Osteoblast (primary cell): ENCODE results near the gene FLYWCH1. TPM values are rescaled to one million over a fixed set of nuclear protein-coding genes. Genes with fewer than 3 reads are reported as not detected.
"Not testable (repeated sequence)": the region's sequence is repeated elsewhere in the genome, so short reads cannot be mapped to it uniquely, and the experiment has no call there.

ENCODE experiments used
- DNase-seq: peaks from one replicate; pipeline ENCODE4 v3.0.0; 2011; ENCODE audit warnings: low spot score, mixed read lengths; ENCODE audit not compliant: insufficient read length; ENCODE audit errors: missing footprints
- H2AFZ ChIP-seq: 2 replicates; pipeline ENCODE4 v1.6.0; 2011; ENCODE audit warnings: mild to moderate bottlenecking, low read length
- H3K27ac ChIP-seq: 2 replicates; pipeline ENCODE4 v1.5.1; 2011; ENCODE audit warnings: mild to moderate bottlenecking, low read depth, low read length, moderate library complexity
- H3K27me3 ChIP-seq: 2 replicates; pipeline ENCODE4 v1.6.0; 2012; ENCODE audit warnings: mild to moderate bottlenecking, control low read depth, inconsistent platforms, low read length, moderate library complexity; ENCODE audit not compliant: insufficient read depth
- H3K36me3 ChIP-seq: 2 replicates; pipeline ENCODE4 v1.5.1; 2011; ENCODE audit warnings: mild to moderate bottlenecking, low read length, control low read depth, moderate library complexity; ENCODE audit not compliant: insufficient read depth
- H3K4me1 ChIP-seq: 2 replicates; pipeline ENCODE4 v1.5.1; 2011; ENCODE audit warnings: mild to moderate bottlenecking, low read length, control low read depth, moderate library complexity; ENCODE audit not compliant: insufficient read depth
- H3K4me2 ChIP-seq: 2 replicates; pipeline ENCODE4 v1.6.0; 2011; ENCODE audit warnings: mild to moderate bottlenecking, low read length; ENCODE audit not compliant: insufficient read depth
- H3K4me3 ChIP-seq: fragments of 200-600 bp; sonication (generic); 3 replicates; pipeline ENCODE4 v1.5.1; 2012; ENCODE audit warnings: mild to moderate bottlenecking, low read length, inconsistent platforms; ENCODE audit not compliant: insufficient read depth
- H3K79me2 ChIP-seq: 2 replicates; pipeline ENCODE4 v1.6.0; 2012; ENCODE audit warnings: mild to moderate bottlenecking, low read length, control low read depth, inconsistent platforms; ENCODE audit not compliant: insufficient read depth
- H3K9me3 ChIP-seq: 2 replicates; pipeline ENCODE4 v1.5.1; 2011; ENCODE audit warnings: low read depth, low read length, control low read depth
- H4K20me1 ChIP-seq: 2 replicates; pipeline ENCODE4 v1.6.0; 2012; ENCODE audit warnings: mild to moderate bottlenecking, low read length, control low read depth; ENCODE audit not compliant: insufficient read depth
- total RNA-seq: library from RNA; depleted of rRNA; stranded (reverse); fragments of >200 nt; gene quantifications from 2 replicates; pipeline ENCODE4 v1.2.3, GENCODE V29; 2012
- TF ChIP-seq, protein P1 (sequence below): IDR thresholded peaks from 2 replicates; pipeline ENCODE4 v1.5.1; 2011; ENCODE audit warnings: mild to moderate bottlenecking, low read depth, low read length, moderate library complexity; ENCODE audit errors: extremely low read depth

The FLYWCH1 gene
- total RNA-seq, 1 donor = 56.5 TPM

DNA sequence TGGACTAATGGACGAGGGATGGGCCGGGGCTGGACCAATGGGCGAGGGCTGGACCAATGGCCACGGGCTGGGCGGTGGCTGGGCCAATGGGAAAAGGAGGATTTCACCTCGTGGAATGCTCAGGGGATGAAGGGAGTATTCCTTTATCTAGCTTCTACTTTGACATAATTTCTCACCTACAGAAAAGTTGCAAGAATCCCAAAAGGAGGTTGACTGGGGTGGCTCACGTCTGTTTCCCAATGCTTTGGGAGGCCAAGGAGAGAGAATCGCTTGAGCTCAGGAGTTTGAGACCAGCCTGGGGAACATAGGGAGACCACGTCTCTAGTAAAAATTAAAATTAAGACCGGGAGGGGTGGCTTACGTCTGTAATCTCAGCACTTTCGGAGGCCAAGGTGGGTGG is 5.7 kb upstream of the FLYWCH1 start:
- H3K27me3 ChIP-seq = no peaks in the 10 kb centered on the region
- no peaks in the 10 kb centered on the region for H3K9me3 ChIP-seq
- peak overlapping the region; percentile 47 for H3K4me2 ChIP-seq
- no peak overlapping the region for H2AFZ ChIP-seq
- no peak overlapping the region for H3K27ac ChIP-seq
- no peaks in the 10 kb centered on the region for H4K20me1 ChIP-seq
- no peaks in the 10 kb centered on the region for H3K36me3 ChIP-seq
- H3K4me3 ChIP-seq = peak overlapping the region; percentile 0
- H3K79me2 ChIP-seq = no peaks in the 10 kb centered on the region
- H3K4me1 ChIP-seq = peaks cover 16% of the 10 kb centered on the region
- no peak for DNase-seq
- TF ChIP-seq, protein P1, sequence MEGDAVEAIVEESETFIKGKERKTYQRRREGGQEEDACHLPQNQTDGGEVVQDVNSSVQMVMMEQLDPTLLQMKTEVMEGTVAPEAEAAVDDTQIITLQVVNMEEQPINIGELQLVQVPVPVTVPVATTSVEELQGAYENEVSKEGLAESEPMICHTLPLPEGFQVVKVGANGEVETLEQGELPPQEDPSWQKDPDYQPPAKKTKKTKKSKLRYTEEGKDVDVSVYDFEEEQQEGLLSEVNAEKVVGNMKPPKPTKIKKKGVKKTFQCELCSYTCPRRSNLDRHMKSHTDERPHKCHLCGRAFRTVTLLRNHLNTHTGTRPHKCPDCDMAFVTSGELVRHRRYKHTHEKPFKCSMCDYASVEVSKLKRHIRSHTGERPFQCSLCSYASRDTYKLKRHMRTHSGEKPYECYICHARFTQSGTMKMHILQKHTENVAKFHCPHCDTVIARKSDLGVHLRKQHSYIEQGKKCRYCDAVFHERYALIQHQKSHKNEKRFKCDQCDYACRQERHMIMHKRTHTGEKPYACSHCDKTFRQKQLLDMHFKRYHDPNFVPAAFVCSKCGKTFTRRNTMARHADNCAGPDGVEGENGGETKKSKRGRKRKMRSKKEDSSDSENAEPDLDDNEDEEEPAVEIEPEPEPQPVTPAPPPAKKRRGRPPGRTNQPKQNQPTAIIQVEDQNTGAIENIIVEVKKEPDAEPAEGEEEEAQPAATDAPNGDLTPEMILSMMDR = no peak

- not testable (repeated sequence) for H3K27me3 ChIP-seq, H4K20me1 ChIP-seq, H3K4me3 ChIP-seq, H3K9me3 ChIP-seq, H2AFZ ChIP-seq, H3K79me2 ChIP-seq, H3K27ac ChIP-seq, H3K4me2 ChIP-seq, DNase-seq, H3K36me3 ChIP-seq
- peaks cover 20% of the 10 kb centered on the region for H3K4me1 ChIP-seq
- TF ChIP-seq, protein P1 = peak; percentile 37
Measured at GRCh38 chr16:2907084-2907753, 4.5 kb upstream of the FLYWCH1 start.

DNA sequence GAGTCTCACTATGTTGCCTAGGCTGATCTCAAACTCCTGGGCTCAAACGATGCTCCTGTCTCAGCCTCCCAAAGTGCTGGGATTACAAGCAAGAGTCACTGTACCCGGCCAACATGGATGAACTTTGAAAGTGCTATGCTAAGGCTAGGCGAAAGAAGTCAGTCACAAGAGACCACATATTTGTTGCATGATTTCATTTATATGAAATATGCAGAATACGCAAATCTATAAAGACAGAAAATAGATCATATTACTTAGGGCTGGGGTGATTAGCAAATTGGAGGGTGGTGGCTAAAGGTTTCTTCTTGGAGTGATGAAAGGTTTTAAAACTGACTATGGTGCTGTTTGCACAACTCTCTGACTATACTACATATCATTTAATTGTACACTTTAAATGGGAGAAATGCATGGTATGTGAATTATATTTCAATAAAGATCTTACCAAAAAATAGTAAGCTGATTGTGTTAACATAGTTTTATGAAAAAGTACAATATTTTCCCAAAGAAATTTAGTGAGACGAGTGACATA is 1.2 kb upstream of the FLYWCH1 start:
- no peaks in the 10 kb centered on the region for H3K27me3 ChIP-seq
- no peak overlapping the region for H3K4me3 ChIP-seq
- no peaks in the 10 kb centered on the region for H3K9me3 ChIP-seq
- peak overlapping the region; percentile 62 for H2AFZ ChIP-seq
- peaks cover 24% of the 10 kb centered on the region for H3K79me2 ChIP-seq
- DNase-seq = peak; percentile 78
- peak overlapping the region; percentile 88 for H3K27ac ChIP-seq
- peak overlapping the region; percentile 93 for H3K4me2 ChIP-seq
- peaks cover 38% of the 10 kb centered on the region for H3K4me1 ChIP-seq
- TF ChIP-seq, protein P1 = no peak
- H4K20me1 ChIP-seq = peaks cover 2% of the 10 kb centered on the region
- H3K36me3 ChIP-seq = peaks cover 13% of the 10 kb centered on the region

DNA sequence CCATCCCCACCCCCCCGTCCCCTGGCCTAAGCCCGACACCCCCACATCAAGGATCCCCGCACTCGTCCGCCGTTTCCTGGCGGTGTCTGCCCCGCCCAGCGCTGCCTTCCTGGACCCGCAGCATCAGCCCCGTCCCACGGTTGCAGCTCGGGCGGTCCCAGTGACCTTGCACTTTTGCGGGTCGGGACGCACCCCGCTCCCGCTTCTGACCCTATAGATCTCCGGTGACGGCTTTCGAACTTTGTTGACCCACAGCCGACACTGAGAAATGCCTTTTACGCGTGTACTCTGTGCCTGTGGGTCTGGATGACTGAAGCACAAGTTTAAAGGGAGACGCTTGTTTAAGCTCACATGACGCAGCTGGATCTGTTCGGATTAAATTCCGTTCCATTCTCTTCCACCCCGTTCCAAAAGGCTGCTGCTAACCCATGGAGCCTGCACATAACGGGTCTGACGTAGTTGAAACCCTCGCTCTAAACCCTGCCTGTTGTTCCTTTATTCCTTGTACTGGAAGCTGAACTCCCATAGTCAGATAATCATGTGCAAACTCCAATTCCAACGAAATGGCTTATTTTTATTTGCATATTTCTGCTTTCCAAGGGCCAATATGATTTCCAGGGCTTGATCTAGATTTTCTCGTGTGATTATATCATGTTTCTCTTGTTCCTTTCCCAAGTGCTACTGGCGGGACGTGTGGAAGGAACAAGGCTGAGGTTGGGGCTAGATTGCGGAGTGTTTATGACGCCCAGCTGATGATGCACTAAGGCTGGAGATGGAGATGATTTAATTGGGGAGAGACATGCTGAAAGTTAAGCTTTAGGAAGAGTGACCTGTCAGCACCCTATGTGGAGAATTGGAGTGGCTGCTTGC is 834 bp downstream of the FLYWCH1 start:
- H3K9me3 ChIP-seq = no peaks in the 10 kb centered on the region
- H2AFZ ChIP-seq = peak overlapping the region; percentile 70
- no peaks in the 10 kb centered on the region for H3K27me3 ChIP-seq
- peaks cover 2% of the 10 kb centered on the region for H4K20me1 ChIP-seq
- H3K4me1 ChIP-seq = peaks cover 47% of the 10 kb centered on the region
- TF ChIP-seq, protein P1 = no peak
- DNase-seq = peak; percentile 87
- H3K27ac ChIP-seq = peak overlapping the region; percentile 89
- H3K4me3 ChIP-seq = peak overlapping the region; percentile 78
- peaks cover 26% of the 10 kb centered on the region for H3K79me2 ChIP-seq
- peaks cover 13% of the 10 kb centered on the region for H3K36me3 ChIP-seq
- peak overlapping the region; percentile 93 for H3K4me2 ChIP-seq
